PC-3 (cell line): ENCODE results near the gene PSORS1C2. TPM values are rescaled to one million over a fixed set of nuclear protein-coding genes. Genes with fewer than 3 reads are reported as not detected.
"Not testable (repeated sequence)": the region's sequence is repeated elsewhere in the genome, so short reads cannot be mapped to it uniquely, and the experiment has no call there.

Source experiments
- ATAC-seq: fragments of 200-7000 bp; cut with Tn5 transposase; 2 replicates; pipeline ENCODE4 v1.9.1; 2020; ENCODE audit warnings: mild to moderate bottlenecking, moderate library complexity
- BruUV-seq: library from RNA; stranded (reverse); fragments of 400-500 nt; replicated peaks from 2 replicates; lab custom pipeline; 2021; lab: Mats Ljungman, UMichigan
- CTCF ChIA-PET: fragments of 300-600 bp; sonication (Branson Sonifier 250); formaldehyde crosslinking; loops from one replicate; lab custom pipeline; 2022; ENCODE audit warnings: antibody characterized with exemption; lab: Charles Lee
- POLR2A ChIA-PET: fragments of 300-600 bp; sonication (Branson Sonifier 250); formaldehyde crosslinking; loops from one replicate; lab custom pipeline; 2022; ENCODE audit warnings: antibody characterized with exemption; ENCODE audit not compliant: unreplicated experiment; lab: Charles Lee
- DNase-seq: peaks from one replicate; pipeline ENCODE4 v3.0.0-alpha.2; 2015
- H2AFZ ChIP-seq: fragments of 300-600 bp; sonication (generic); 2 replicates; pipeline ENCODE4 v1.6.0; 2016; ENCODE audit warnings: antibody characterized with exemption, low read length
- H3F3A ChIP-seq: fragments of 300-600 bp; sonication (generic); one replicate; pipeline ENCODE4 v1.6.0; 2017; ENCODE audit warnings: antibody characterized with exemption, low read length, control low read depth, mild to moderate bottlenecking; ENCODE audit not compliant: unreplicated experiment
- H3K27ac ChIP-seq: fragments of 300-600 bp; sonication (generic); 2 replicates; pipeline ENCODE4 v1.5.1; 2016; ENCODE audit warnings: mild to moderate bottlenecking, low read length
- H3K27me3 ChIP-seq: fragments of 300-600 bp; sonication (generic); 2 replicates; pipeline ENCODE4 v1.6.1; 2016; ENCODE audit warnings: low read length, mixed read lengths
- H3K36me3 ChIP-seq: fragments of 300-600 bp; sonication (generic); 2 replicates; pipeline ENCODE4 v1.6.1; 2016; ENCODE audit warnings: low read depth, mixed run types, low read length, mixed read lengths
- H3K4me1 ChIP-seq: fragments of 300-600 bp; sonication (generic); 2 replicates; pipeline ENCODE4 v1.5.1; 2016; ENCODE audit warnings: low read length; ENCODE audit not compliant: insufficient read depth
- H3K4me2 ChIP-seq: fragments of 300-600 bp; sonication (generic); 2 replicates; pipeline ENCODE4 v1.6.0; 2016; ENCODE audit warnings: low read length
- H3K4me3 ChIP-seq: fragments of 300-600 bp; sonication (generic); 2 replicates; pipeline ENCODE4 v1.5.1; 2016; ENCODE audit warnings: mild to moderate bottlenecking, low read length, mixed read lengths
- H3K79me2 ChIP-seq: fragments of 300-600 bp; sonication (generic); 2 replicates; pipeline ENCODE4 v1.6.1; 2017; ENCODE audit warnings: low read length, mixed read lengths
- H3K9ac ChIP-seq: fragments of 300-600 bp; sonication (generic); 2 replicates; pipeline ENCODE4 v1.6.0; 2016; ENCODE audit warnings: mild to moderate bottlenecking, low read length
- H3K9me2 ChIP-seq: fragments of 300-600 bp; sonication (generic); replicated peaks from 2 replicates; pipeline ENCODE4 v1.6.1; 2016; ENCODE audit warnings: mixed run types, low read length, mixed read lengths
- H3K9me3 ChIP-seq: fragments of 300-600 bp; sonication (generic); 2 replicates; pipeline ENCODE4 v1.6.1; 2016; ENCODE audit warnings: low read length, mixed read lengths
- H4K20me1 ChIP-seq: fragments of 300-600 bp; sonication (generic); 2 replicates; pipeline ENCODE4 v1.6.1; 2016; ENCODE audit warnings: low read length, mixed read lengths
- EZH2 ChIP-seq: fragments of 300-600 bp; sonication (generic); IDR thresholded peaks from one replicate; pipeline ENCODE4 v1.6.1; 2017; ENCODE audit warnings: antibody characterized with exemption, mild to moderate bottlenecking, low read length; ENCODE audit not compliant: unreplicated experiment
- EZH2phosphoT487 ChIP-seq: fragments of 300-600 bp; sonication (generic); IDR thresholded peaks from 2 replicates; pipeline ENCODE4 v1.6.1; 2018; ENCODE audit warnings: mild to moderate bottlenecking, antibody characterized with exemption, low read length, borderline replicate concordance
- intact Hi-C: fragments of 100-400 bp; cut with micrococcal nuclease; formaldehyde crosslinking; loops from 2 replicates; pipeline ENCODE4 v1.9.0; 2023
- total RNA-seq: library from RNA; depleted of rRNA; stranded (reverse); fragments of >200 nt; gene quantifications from 2 replicates; pipeline ENCODE4 v1.2.3, GENCODE V29; 2014
- TF ChIP-seq, protein P1 (sequence below): fragments of 300-600 bp; sonication (generic); conservative IDR thresholded peaks from 2 replicates; pipeline ENCODE4 v1.5.1; 2017; ENCODE audit warnings: antibody characterized with exemption, low read depth, mild to moderate bottlenecking, low read length

The PSORS1C2 gene
- total RNA-seq, 1 experiment from 2014 or later = not detected

DNA sequence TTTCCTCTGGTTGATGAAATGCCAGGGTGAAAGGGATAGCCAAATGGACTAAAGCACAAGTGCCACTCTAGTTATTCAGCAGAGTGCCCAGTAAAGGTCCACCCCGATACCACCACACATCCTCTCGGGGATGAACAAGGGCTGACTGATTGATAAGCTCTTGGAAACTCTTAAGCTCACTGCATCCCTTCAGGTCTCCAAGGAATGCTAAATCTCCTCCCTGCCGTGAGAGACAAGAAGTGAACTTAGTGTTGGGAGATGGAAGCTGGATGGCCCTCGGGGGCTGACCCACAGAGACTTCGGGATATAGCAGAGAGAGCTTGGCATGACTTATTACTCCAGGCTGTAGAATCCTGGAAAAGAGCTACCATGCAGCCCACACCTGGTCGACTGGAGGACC lies 45.0 kb upstream of the PSORS1C2 start:
- H3K9me3 ChIP-seq, H3K4me1 ChIP-seq, H3K27me3 ChIP-seq, H3K9me2 ChIP-seq, H3K27ac ChIP-seq, H3K79me2 ChIP-seq, ATAC-seq, H4K20me1 ChIP-seq, CTCF ChIA-PET, intact Hi-C loops, POLR2A ChIA-PET, DNase-seq, H3K36me3 ChIP-seq, H3K9ac ChIP-seq, H3K4me3 ChIP-seq, H3F3A ChIP-seq, BruUV-seq, H2AFZ ChIP-seq, H3K4me2 ChIP-seq: not testable (repeated sequence)

DNA sequence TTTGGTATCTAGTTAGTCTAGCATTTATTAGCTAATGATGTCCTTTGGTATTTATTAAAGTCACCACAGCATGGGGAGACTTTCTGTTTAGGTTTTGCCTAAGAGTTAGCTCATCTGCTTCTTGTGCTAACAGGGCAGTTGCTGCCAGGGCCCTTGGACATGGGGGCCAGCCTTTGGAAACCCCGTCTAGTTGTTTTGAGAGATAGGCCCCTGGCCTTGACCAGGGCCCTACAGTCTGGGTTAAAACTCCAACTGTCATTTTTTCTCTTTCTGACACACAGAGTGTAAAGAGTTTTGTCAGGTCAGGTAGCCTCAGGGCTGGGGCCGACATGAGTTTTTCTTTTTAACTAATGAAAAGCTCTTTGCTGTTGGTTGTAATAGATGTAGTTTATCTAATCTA lies 44.4 kb upstream of the PSORS1C2 start:
- POLR2A ChIA-PET, intact Hi-C loops, H3K4me1 ChIP-seq, H4K20me1 ChIP-seq, H3K9me3 ChIP-seq, CTCF ChIA-PET, H3K4me3 ChIP-seq, DNase-seq, ATAC-seq, H3K9me2 ChIP-seq, H3K79me2 ChIP-seq, H3K36me3 ChIP-seq, BruUV-seq, H3K4me2 ChIP-seq, H3K27ac ChIP-seq, H3F3A ChIP-seq, H3K9ac ChIP-seq, H2AFZ ChIP-seq, H3K27me3 ChIP-seq: not testable (repeated sequence)

DNA sequence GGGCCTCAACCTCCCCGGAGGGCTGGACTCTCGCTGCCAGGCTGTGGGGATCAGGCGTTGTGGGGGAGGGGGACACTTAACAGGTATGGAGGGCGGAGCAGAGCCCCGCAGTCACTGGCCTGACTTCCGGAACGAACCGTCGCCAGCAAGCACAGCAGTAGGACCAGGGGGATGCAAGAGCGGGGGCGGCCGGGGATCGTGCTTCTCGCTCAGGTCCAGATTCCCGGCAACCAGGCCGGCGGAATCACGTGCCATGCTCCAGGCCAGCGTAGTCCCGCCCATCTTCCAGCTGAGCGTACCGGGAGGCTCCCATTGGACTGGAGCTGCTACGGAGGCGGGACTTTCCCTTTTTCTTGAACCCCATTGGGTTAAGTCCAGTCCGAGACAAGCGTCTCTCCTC lies 41.6 kb upstream of the PSORS1C2 start:
- Histone ChIP-seq H3K79me2 (no peaks in the 10 kb centered on the region), H3K27ac (no peak overlapping the region), H3K9ac (no peak overlapping the region), H3K36me3 (no peaks in the 10 kb centered on the region), H3K27me3 (no peaks in the 10 kb centered on the region), H3K9me3 (no peaks in the 10 kb centered on the region), H3K9me2 (no peaks in the 10 kb centered on the region), H3K4me2 (no peak overlapping the region), H4K20me1 (no peaks in the 10 kb centered on the region), H3K4me1 (no peaks in the 10 kb centered on the region), H2AFZ (no peak overlapping the region), H3F3A (no peaks in the 10 kb centered on the region), H3K4me3 (no peak overlapping the region)
- intact Hi-C loops = no loop called here
- CTCF ChIA-PET = no interaction called here
- TF ChIP-seq, protein P1, sequence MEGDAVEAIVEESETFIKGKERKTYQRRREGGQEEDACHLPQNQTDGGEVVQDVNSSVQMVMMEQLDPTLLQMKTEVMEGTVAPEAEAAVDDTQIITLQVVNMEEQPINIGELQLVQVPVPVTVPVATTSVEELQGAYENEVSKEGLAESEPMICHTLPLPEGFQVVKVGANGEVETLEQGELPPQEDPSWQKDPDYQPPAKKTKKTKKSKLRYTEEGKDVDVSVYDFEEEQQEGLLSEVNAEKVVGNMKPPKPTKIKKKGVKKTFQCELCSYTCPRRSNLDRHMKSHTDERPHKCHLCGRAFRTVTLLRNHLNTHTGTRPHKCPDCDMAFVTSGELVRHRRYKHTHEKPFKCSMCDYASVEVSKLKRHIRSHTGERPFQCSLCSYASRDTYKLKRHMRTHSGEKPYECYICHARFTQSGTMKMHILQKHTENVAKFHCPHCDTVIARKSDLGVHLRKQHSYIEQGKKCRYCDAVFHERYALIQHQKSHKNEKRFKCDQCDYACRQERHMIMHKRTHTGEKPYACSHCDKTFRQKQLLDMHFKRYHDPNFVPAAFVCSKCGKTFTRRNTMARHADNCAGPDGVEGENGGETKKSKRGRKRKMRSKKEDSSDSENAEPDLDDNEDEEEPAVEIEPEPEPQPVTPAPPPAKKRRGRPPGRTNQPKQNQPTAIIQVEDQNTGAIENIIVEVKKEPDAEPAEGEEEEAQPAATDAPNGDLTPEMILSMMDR = no peak
- BruUV-seq = no TSS peak
- DNase-seq (no peak), ATAC-seq (no peak)
- POLR2A ChIA-PET = no interaction called here

DNA sequence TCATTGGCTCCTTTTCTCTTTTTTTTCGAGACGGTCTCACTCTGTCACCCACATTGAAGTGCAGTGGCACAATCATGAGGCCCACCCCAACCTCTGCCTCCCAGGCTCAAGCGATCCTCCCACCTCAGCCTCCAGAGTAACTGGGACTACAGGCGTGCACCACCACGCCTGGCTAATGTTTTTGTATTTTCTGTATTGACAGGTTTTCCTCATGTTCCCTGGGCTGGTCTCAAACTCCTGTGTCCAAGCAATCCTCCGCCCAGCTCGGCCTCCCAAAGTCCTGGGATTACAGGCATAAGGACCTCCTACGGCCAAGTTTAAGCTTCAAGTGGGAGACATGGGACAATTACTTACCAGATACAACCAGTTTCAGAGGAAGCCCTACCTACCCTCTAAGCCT lies 41.0 kb upstream of the PSORS1C2 start:
- H3K9me3 ChIP-seq = no peaks in the 10 kb centered on the region
- no peak overlapping the region for H2AFZ ChIP-seq
- no peak overlapping the region for H3K9ac ChIP-seq
- no peaks in the 10 kb centered on the region for H4K20me1 ChIP-seq
- H3K4me1 ChIP-seq = no peaks in the 10 kb centered on the region
- no peak for TF ChIP-seq EZH2
- TF ChIP-seq EZH2phosphoT487 = no peak
- TF ChIP-seq, protein P1 = no peak
- H3K27me3 ChIP-seq = no peaks in the 10 kb centered on the region
- intact Hi-C loops = no loop called here
- no TSS peak for BruUV-seq
- no peak overlapping the region for H3K27ac ChIP-seq
- CTCF ChIA-PET = no interaction called here
- no peaks in the 10 kb centered on the region for H3K9me2 ChIP-seq
- no peaks in the 10 kb centered on the region for H3F3A ChIP-seq
- H3K79me2 ChIP-seq = no peaks in the 10 kb centered on the region
- H3K36me3 ChIP-seq = no peaks in the 10 kb centered on the region
- no peak overlapping the region for H3K4me3 ChIP-seq
- DNase-seq (no peak), ATAC-seq (no peak)
- no peak overlapping the region for H3K4me2 ChIP-seq
- POLR2A ChIA-PET = no interaction called here
